ENCODE measurements around the gene XAF1. TPM values are rescaled to one million over a fixed set of nuclear protein-coding genes. Genes with fewer than 3 reads are reported as not detected.

XAF1 gene
- total and polyA plus RNA-seq, 2 experiments from 2014 or later: not detected

DNA sequence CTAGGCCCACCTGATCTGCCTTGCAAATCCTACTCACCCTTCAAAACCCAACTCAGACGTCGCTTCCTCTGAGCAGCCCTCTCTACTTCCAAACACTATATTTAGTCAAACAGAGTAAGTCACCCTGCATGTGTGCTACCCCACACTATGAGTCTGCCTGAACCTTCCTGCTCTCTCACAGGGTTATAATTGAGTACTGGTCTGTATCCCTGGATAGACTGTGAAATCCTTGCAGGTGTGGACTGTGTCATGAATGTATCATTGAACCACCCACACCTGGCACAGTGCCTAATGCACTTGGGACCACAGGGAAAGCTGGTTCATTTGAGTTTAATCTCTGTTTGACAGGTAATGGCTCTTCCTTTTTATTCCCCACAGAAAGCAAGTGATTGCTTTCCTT is 23.6 kb downstream of the XAF1 start (continued):
- TF ChIP-seq POLR2AphosphoS5 (IDR thresholded peaks at IDR 0.05; ENCODE audit: low read depth): no peak
- TF ChIP-seq REST (IDR thresholded peaks at IDR 0.05; ENCODE audit: unreplicated experiment): no peak
- no peak for TF ChIP-seq NANOG (IDR thresholded peaks at IDR 0.05; ENCODE audit: borderline replicate concordance)
- TF ChIP-seq CREB1 (CRISPR knock-in tag; IDR thresholded peaks at IDR 0.05; ENCODE audit: low read depth): no peak

DNA sequence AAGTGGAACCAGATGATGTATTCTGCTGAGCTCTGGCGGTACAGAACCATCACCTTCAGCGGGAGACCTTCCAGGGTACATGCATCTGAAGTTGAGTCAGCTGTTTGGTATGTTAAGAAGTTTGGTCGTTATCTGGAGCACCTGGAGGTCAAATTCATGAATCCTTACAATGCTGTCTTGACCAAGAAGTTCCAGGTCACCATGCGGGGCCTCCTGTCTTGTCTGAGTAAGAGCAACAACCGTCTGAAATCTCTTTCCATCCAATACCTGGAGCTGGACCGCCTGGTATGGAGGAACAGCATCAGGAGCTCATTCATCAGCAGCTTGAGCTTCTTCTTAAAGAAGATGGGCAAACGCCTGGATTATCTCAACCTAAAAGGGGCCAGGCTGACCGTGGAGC is 24.2 kb downstream of the XAF1 start:
- H3K4me3 Mint-ChIP-seq: no peak overlapping the region
- H3K36me3 Mint-ChIP-seq (ENCODE audit: low read depth): no peaks in the 10 kb centered on the region
- no peak overlapping the region for H3K27ac Mint-ChIP-seq
- no peaks in the 10 kb centered on the region for H3K36me3 ChIP-seq (ENCODE audit: insufficient read depth)
- H3K9me2 ChIP-seq (ENCODE audit: insufficient read depth): no peaks in the 10 kb centered on the region
- no peak for ATAC-seq
- H3K27me3 ChIP-seq (ENCODE audit: insufficient read depth): peaks cover 25% of the 10 kb centered on the region
- no peak overlapping the region for H3K4me3 ChIP-seq
- no peak overlapping the region for H3K27ac ChIP-seq (ENCODE audit: low read depth)
- H3K4me1 ChIP-seq (ENCODE audit: insufficient read depth): no peaks in the 10 kb centered on the region
- H4K20me1 ChIP-seq (replicated peaks; ENCODE audit: insufficient read depth): no peaks in the 10 kb centered on the region
- no peak overlapping the region for H2AFZ ChIP-seq
- no peak for DNase-seq (ENCODE audit: low spot score)
- peaks cover 5% of the 10 kb centered on the region; the same call in 2 of the 3 replicates for H3K9me3 Mint-ChIP-seq
- H3K79me2 ChIP-seq (replicated peaks; ENCODE audit: insufficient read depth): no peaks in the 10 kb centered on the region
- H3K27me3 Mint-ChIP-seq (ENCODE audit: insufficient read depth, low read depth, poor library complexity): peaks cover 17% of the 10 kb centered on the region
- H3K4me2 ChIP-seq: no peak overlapping the region
- peaks cover 3% of the 10 kb centered on the region; the same call in 1 of the 3 replicates for H3K4me1 Mint-ChIP-seq
- no peaks in the 10 kb centered on the region for H3F3A ChIP-seq (replicated peaks; ENCODE audit: low read depth)
- TF ChIP-seq STAT1 (IDR thresholded peaks at IDR 0.05; ENCODE audit: unreplicated experiment) (no peak), ZNF114 (CRISPR knock-in tag; IDR thresholded peaks at IDR 0.05) (no peak), EZH2phosphoT487 (IDR thresholded peaks at IDR 0.05; ENCODE audit: unreplicated experiment) (no peak), REST (IDR thresholded peaks at IDR 0.05; ENCODE audit: unreplicated experiment) (no peak), ZNF462 (CRISPR knock-in tag; IDR thresholded peaks at IDR 0.05) (no peak), POLR2AphosphoS5 (IDR thresholded peaks at IDR 0.05; ENCODE audit: low read depth) (no peak), JUNB (IDR thresholded peaks at IDR 0.05; ENCODE audit: unreplicated experiment) (no peak), NANOG (IDR thresholded peaks at IDR 0.05; ENCODE audit: borderline replicate concordance) (no peak), CREB1 (CRISPR knock-in tag; IDR thresholded peaks at IDR 0.05; ENCODE audit: low read depth) (no peak)
- TF ChIP-seq, protein P1, sequence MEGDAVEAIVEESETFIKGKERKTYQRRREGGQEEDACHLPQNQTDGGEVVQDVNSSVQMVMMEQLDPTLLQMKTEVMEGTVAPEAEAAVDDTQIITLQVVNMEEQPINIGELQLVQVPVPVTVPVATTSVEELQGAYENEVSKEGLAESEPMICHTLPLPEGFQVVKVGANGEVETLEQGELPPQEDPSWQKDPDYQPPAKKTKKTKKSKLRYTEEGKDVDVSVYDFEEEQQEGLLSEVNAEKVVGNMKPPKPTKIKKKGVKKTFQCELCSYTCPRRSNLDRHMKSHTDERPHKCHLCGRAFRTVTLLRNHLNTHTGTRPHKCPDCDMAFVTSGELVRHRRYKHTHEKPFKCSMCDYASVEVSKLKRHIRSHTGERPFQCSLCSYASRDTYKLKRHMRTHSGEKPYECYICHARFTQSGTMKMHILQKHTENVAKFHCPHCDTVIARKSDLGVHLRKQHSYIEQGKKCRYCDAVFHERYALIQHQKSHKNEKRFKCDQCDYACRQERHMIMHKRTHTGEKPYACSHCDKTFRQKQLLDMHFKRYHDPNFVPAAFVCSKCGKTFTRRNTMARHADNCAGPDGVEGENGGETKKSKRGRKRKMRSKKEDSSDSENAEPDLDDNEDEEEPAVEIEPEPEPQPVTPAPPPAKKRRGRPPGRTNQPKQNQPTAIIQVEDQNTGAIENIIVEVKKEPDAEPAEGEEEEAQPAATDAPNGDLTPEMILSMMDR (conservative IDR thresholded peaks at IDR 0.05; ENCODE audit: low read depth in 2 of 2): no peak
